SK-N-DZ (cell line): ENCODE measurements around the gene MRPS33. TPM values are rescaled to one million over a fixed set of nuclear protein-coding genes. Genes with fewer than 3 reads are reported as not detected.
"Not testable (repeated sequence)": the region's sequence is repeated elsewhere in the genome, so short reads cannot be mapped to it uniquely, and the experiment has no call there.

Experiments
- DNase-seq: peaks from one replicate; pipeline ENCODE4 v3.0.0-alpha.2; 2015; ENCODE audit warnings: low spot score
- polyA plus RNA-seq, 2 experiments: library from polyadenylated mRNA; depleted of rRNA; stranded (reverse); fragments of >200 nt; gene quantifications; 2 replicates each; pipeline ENCODE4 v1.2.3, GENCODE V29; 2014

The MRPS33 gene
- polyA plus RNA-seq (2014; cell fraction: cytosol; rRNA removed), result 18.2 and 35.5 TPM in 2 replicates
- 13.3 and 25.8 TPM in 2 replicates for polyA plus RNA-seq (2014; cell fraction: nucleus; rRNA removed)

GRCh38 chr7:141014524-141015395 is at the start of gene MRPS33:
MRPS33 (minus strand) TSS chr7:141014952; CDS start chr7:141010633, 4,319 bp downstream.
- DNase-seq, result peak; percentile 99

- no peak for DNase-seq
These were observed 43.0 kb upstream of the MRPS33 start for GRCh38 chr7:141057788-141058187.

- DNase-seq, result no peak
These were observed 40.4 kb upstream of the MRPS33 start for GRCh38 chr7:141055146-141055545.

- peak; percentile 33 for DNase-seq
These were observed 38.9 kb upstream of the MRPS33 start for GRCh38 chr7:141053626-141054025.

- DNase-seq, result no peak
These were observed 31.3 kb upstream of the MRPS33 start for GRCh38 chr7:141045842-141046620.

GRCh38 chr7:141045126-141045841 is 30.5 kb upstream of the MRPS33 start:
- DNase-seq, result no peak

- no peak for DNase-seq
These were observed 28.9 kb upstream of the MRPS33 start for GRCh38 chr7:141043616-141044015.

GRCh38 chr7:141042222-141043193 is 27.8 kb upstream of the MRPS33 start:
- no peak for DNase-seq

GRCh38 chr7:141039376-141039775 is 24.6 kb upstream of the MRPS33 start:
- DNase-seq, result no peak

- not testable (repeated sequence) for DNase-seq
These were observed 23.3 kb upstream of the MRPS33 start for GRCh38 chr7:141038100-141038499.

GRCh38 chr7:141032539-141033323 is 18.0 kb upstream of the MRPS33 start:
- DNase-seq, result not testable (repeated sequence)

GRCh38 chr7:141028767-141029166 is 14.0 kb upstream of the MRPS33 start:
- DNase-seq, result no peak

- peak; percentile 34 for DNase-seq
These were observed 12.3 kb upstream of the MRPS33 start for GRCh38 chr7:141027043-141027442.

GRCh38 chr7:141024668-141025067 is 9.9 kb upstream of the MRPS33 start:
- no peak for DNase-seq

GRCh38 chr7:141023295-141023694 is 8.5 kb upstream of the MRPS33 start:
- no peak for DNase-seq

- no peak for DNase-seq
These were observed 2.8 kb upstream of the MRPS33 start for GRCh38 chr7:141017555-141017954.

GRCh38 chr7:141016349-141016748 is 1.6 kb upstream of the MRPS33 start:
- no peak for DNase-seq

- no peak for DNase-seq
These were observed 628 bp downstream of the MRPS33 start for GRCh38 chr7:141014125-141014523.

- no peak for DNase-seq
These were observed 1.4 kb downstream of the MRPS33 start for GRCh38 chr7:141013345-141013715.
